ENCODE results near the gene IFITM2.

GRCh38 chr11:289712-290620 lies 17.6 kb upstream of the IFITM2 start:
- no peak for TF ChIP-seq POLR2A (IDR thresholded peaks at IDR 0.05)
- no peak for TF ChIP-seq POLR2AphosphoS5 (IDR thresholded peaks at IDR 0.05)
- no peak for TF ChIP-seq CTCF (IDR thresholded peaks at IDR 0.05)
- no peak for TF ChIP-seq EP300 (IDR thresholded peaks at IDR 0.05)

All from gastroesophageal sphincter (tissue), 3 donors.